ENCODE results near the gene KRTAP5-7.
A peak's percentile ranks its signal among the peaks of the same experiment; 100 is the strongest.
"Not testable (repeated sequence)": the region's sequence is repeated elsewhere in the genome, so short reads cannot be mapped to it uniquely, and the experiment has no call there.

KRTAP5-7 gene

GRCh38 chr11:71535825-71536224 lies 8.8 kb downstream of the KRTAP5-7 start:
- no peak for DNase-seq

DNA sequence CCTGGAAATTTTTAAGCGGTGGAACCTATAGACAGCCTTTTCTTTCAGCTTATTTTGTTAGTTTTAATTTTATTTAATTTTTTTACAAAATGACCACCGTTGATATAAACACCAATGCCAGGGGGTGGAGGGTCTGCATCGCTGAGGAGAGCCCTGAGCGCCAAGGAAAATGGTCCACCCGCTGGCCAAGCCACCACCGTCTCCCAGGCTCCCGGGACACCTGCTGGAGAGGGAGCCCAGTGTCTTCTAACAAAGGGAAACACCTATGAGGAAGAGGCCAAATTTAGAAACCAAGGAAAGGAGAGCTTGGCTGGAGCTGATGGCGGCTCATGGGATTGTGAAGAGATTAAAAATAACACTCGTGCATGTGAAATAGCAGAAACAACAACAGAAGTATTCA lies 10.5 kb downstream of the KRTAP5-7 start:
- no peak for DNase-seq

DNA sequence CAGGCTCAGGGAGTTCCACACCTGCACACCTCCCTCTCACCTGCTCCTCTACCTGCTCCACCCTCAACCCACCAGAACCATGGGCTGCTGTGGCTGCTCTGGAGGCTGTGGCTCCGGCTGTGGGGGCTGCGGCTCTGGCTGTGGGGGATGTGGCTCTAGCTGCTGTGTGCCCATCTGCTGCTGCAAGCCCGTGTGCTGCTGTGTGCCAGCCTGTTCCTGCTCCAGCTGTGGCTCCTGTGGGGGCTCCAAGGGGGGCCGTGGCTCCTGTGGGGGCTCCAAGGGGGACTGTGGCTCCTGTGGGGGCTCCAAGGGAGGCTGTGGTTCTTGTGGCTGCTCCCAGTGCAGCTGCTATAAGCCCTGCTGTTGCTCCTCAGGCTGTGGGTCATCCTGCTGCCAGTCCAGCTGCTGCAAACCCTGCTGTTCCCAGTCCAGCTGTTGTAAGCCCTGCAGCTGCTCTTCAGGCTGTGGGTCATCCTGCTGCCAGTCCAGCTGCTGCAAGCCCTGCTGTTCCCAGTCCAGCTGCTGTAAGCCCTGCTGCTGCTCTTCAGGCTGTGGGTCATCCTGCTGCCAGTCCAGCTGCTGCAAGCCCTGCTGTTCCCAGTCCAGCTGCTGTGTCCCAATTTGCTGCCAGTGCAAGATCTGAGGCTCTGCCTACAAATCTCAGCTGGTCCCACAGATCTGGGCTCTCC lies 11.1 kb downstream of the KRTAP5-7 start, which contains the start of gene KRTAP5-8:
KRTAP5-8 (plus strand) TSS at position 49 of the 689 bp plus-strand sequence; CDS start at position 80, 31 bp downstream.
- not testable (repeated sequence) for DNase-seq

DNA sequence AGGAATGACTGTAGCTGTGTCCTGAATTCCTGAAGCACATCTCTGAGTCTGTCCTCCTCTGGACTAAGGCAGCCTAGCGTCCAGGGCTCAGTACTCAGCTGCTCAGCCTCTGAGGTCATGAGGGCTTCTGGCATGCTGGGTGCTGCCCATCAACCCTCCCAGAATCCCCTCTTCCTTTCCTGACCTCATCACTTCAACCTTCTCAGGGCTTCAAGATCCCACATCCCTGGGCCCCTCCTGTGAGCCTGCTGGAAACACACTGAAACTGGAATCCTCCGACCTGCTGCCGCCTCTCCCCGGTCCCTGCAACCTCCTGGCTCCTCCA lies 11.6 kb downstream of the KRTAP5-7 start:
- DNase-seq: no peak

DNA sequence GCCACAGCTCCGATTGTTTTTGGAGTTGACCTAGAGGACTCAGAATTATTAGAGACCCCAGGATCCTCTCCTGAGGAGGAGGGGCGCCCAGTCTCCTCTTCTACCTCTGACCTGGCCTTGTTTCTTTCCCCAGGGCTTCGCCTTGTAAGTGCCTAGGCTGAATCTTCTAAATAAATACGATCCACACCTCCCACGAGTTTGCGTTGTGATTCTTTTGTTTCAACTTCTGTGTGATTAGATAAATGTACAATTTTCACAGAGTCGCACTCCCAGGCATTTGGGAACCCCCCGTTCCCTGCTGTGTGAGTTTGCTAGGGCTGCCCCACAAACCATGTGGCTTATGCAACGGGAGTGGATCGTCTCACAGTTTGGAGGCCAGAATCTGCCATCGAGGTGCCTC lies 11.9 kb downstream of the KRTAP5-7 start:
- DNase-seq: no peak

DNA sequence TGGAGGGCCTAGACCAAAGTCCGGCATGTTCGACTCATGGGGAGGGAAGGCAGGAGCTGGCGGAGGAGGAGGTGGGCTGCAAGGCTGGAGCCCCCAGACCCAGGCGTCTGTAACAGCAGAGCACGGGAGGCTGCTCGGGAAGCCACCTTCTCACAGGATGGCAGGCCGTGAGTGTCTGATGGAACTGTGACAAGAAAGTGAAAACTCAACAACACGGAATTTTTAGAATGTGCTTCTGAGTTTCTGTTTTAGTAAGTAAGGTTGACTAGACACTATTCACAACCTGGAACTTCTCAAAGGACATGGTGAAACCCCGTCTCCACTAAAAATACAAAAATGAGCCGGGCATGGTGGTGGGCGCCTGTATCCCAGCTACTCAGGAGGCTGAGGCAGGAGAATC lies 12.9 kb downstream of the KRTAP5-7 start:
- not testable (repeated sequence) for DNase-seq

DNA sequence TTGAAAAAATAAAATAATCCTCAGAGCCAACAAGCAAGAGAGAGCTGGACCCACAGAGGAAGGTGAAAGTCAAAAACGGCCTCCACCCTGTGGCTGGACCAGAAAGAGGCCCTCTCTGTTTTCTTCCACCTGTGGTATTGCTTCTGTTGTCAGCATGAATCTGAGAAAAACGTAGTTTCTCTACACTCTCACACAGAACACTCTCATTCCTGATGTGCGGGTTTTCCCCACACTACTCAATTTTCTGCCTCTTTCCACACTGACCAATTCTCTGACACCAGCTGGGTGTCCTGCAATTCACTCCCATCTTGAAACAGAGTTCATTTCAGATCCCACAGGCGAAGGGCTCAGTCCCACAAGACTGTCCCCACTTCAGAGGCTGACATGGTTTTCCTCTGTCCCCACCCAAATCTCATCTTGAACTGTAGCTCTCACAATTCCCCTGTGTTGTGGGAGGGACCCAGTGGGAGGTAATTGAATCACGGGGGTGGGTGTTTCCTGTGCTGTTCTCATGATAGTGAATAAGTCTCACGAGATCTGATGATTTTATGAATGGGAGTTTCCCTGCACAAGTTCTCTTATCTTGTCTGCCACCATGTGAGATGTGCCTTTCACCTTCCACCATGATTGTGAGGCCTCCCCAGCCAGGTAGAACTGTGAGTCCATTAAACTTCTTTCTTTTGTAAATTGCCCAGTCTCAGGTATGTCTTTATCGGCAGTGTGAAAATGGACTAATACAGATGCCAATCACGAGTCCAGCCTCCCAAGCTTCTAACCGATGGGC lies 13.6 kb downstream of the KRTAP5-7 start:
- DNase-seq: not testable (repeated sequence)

DNA sequence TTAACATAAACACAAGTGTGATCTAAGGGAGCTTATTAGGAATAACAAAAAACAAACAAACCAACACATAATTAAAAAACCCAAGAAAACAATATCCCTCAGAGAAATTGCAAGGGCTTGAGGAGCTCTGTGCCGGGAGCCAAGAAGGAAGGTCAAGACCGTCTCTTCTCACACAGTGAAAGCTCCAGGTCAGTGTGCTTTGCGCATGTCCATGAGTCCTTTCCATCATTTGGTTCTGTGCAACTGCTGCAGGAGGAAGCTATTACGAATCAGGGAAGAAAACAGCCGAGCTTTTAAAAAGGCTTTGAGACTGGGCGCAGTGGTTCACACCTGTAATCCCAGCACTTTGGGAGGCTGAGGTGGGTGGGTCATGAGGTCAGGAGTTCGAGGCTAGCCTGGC lies 15.3 kb downstream of the KRTAP5-7 start:
- DNase-seq: no peak

GRCh38 chr11:71542879-71543777 lies 16.1 kb downstream of the KRTAP5-7 start:
- DNase-seq: no peak

GRCh38 chr11:71543866-71544265 lies 16.8 kb downstream of the KRTAP5-7 start:
- DNase-seq: no peak

GRCh38 chr11:71544525-71545214 lies 17.6 kb downstream of the KRTAP5-7 start:
- DNase-seq: no peak

DNA sequence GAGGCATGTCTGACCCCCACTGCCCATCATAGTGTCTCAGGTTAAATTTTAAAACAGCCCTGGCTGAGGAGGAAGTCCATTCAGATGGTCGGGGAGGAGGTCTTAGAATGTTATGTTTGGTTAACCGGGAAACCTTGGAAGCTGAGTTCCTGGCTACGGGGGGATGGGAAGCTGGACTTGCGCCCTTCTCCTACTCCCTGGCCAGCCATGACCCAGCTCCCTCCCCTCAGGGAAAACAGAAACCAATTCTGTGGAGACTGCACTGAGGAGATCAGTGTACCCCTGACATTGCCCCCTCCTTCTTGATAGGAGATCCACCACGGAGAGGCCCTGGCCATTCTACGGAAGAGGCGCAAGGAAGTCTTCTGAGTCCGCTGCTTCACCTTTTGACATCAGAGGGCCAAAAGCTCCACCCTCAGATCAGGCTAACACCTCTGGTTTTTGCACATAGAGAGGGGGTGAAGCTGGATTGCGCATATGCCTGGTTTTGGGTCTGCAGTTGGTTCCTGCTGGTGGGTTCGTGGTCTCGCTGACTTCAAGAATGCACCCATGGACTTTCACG lies 18.4 kb downstream of the KRTAP5-7 start:
- no peak for DNase-seq

DNA sequence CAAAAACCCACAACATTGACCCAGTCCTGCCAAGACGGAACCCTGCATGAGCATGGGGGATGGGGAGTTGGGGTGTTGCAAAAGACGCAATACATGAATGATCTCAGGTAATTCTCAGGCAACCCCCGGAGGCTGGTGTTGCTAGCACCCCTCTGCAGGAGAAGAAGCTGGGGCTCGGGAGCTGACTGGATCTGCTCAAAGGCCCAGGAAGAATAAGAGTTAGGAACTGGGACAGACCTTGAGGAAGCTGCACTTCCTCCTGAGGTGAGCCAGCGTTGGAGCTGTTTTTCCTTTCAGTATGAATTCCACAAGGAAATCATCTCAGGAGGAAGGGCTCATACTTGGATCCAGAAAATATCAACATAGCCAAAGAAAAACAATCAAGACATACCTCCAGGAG lies 21.1 kb downstream of the KRTAP5-7 start, which contains the start of gene KRTAP5-9:
KRTAP5-9 (plus strand) TSS at position 301 of the 400 bp plus-strand sequence. CDS start 238 bp downstream, outside the sequence.
- DNase-seq: no peak

- no peak for DNase-seq
Observed at GRCh38 chr11:71548716-71549151, 21.7 kb downstream of the KRTAP5-7 start.

- DNase-seq: no peak
Observed at GRCh38 chr11:71551711-71552110, 24.6 kb downstream of the KRTAP5-7 start.

DNA sequence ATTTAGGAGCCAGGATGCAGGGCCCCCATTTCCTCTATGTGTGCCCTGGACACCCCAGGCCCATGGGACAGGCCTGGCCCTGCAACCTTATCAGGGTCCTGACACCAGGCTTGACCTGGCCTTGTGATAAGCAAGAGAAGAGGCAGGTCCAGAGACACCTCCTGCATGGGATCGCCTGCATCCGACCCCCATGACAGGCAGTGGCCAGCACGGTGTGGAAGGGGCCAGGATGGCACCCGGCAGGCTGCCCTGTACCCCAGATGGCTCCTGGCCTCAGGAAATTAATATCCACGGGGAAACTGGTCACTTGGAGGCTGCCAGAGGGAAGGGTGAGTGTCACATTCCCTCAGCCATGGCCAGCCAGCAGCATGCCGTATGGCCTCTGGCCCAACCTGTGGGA lies 27.9 kb downstream of the KRTAP5-7 start:
- no peak for DNase-seq

- DNase-seq: no peak
Observed at GRCh38 chr11:71555508-71555907, 28.4 kb downstream of the KRTAP5-7 start.

DNA sequence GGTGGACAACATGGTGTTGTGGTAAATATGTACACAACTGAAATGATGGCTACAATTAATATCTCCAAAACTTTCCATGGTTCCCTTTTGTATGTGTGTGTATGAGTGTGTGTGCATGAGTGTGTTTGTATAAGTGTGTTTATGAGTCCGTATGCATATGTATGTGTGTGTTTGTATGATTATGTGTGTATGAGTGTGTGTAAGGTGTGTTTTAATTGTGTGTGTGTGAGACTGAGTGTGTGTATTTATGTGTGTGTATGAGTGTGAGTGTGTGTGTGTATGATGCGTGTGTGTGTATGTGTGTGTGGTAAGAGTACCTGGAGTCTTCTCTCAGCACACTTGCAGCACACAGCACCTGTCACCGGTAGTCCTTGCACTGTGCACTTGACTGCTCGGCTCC lies 29.0 kb downstream of the KRTAP5-7 start:
- no peak for DNase-seq

DNA sequence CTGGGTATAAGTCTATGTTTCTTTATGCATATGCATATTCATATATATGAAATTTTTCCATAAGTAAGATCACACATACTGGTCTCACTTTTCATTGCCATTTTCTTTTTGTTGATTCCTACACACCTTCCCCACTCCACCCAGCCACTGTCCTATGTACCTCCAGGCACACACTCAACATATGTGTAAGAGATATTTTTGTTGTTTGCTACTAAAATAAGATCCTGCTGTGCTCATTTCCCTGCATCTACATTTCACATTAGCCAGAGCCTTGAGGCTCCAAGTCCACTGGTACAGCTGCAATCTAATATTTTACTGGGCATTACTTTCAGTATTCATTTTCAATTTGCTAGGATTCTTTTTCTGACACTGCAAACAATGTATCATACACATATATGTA lies 30.2 kb downstream of the KRTAP5-7 start:
- no peak for DNase-seq

- DNase-seq: no peak
Observed at GRCh38 chr11:71558996-71559395, 31.9 kb downstream of the KRTAP5-7 start.

DNA sequence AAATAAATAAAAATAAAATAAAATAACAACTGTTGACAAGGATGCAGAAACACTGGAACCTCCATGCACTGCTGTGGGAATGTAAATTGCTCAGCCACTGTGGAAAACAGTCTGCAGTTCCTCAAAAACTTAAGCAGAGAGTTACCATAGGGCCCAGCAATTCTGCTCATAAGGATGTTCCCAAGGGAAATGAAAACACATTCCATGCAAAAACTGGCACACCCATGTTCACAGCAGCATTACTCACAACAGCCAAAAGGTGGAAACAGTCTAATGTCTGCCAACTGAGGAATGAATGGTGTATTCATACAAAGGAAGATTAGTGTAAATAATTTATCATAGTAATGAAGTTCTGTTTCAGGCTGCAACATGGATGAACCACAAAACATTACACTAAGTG lies 35.1 kb downstream of the KRTAP5-7 start:
- DNase-seq: no peak

DNA sequence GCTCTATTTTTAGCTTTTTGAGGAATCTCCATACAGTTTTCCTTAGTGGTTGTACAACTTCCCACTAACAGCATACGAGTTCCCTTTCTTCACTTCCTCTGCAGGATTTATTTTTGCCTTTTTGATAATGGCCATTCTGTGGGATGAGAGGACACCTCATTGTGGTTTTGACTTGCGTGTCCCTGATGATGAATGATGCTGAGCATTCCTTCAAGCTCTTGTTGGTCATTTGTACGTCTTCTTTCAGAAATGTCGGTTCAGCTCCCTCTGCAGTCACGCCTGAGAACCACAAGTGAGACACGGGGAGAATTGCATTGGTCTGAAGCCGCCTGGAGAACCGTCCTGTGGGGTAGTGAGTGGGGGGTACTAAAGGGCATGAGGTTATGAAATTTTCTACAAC lies 36.3 kb downstream of the KRTAP5-7 start:
- DNase-seq: peak; percentile 30
